HCT116 (cell line): ENCODE results near the gene CRYAB. TPM values are rescaled to one million over a fixed set of nuclear protein-coding genes. Genes with fewer than 3 reads are reported as not detected.

Source experiments
- ATAC-seq: fragments of 200-7000 bp; cut with Tn5 transposase; 2 replicates; pipeline ENCODE4 v1.9.1; 2020; ENCODE audit warnings: mild to moderate bottlenecking, moderate library complexity
- BruUV-seq: library from RNA; stranded (reverse); fragments of 400-500 nt; replicated peaks from 2 replicates; lab custom pipeline; 2021; lab: Mats Ljungman, UMichigan
- CTCF ChIA-PET: fragments of 300-600 bp; sonication (Branson Sonifier 250); formaldehyde crosslinking; loops from one replicate; lab custom pipeline; 2021; ENCODE audit warnings: antibody characterized with exemption; lab: Charles Lee
- POLR2A ChIA-PET: fragments of 300-600, 350-600 bp; sonication (Branson Sonifier 250); formaldehyde crosslinking; loops from one replicate; lab custom pipeline; 2021; ENCODE audit warnings: antibody characterized with exemption; lab: Charles Lee
- RAD21 ChIA-PET, 2 experiments: fragments of 300-600 bp; sonication (Branson Sonifier 250); formaldehyde crosslinking; loops; one replicate each; lab custom pipeline; 2023; ENCODE audit warnings: low total read pairs in 2 of 2; ENCODE audit not compliant: uncharacterized antibody in 2 of 2, unreplicated experiment in 2 of 2, low non-redundant PET in 1 of 2; lab: Charles Lee
- DNase-seq: peaks from one replicate; pipeline ENCODE4 v3.0.0-alpha.2; 2010; ENCODE audit warnings: low read depth, low spot score
- H2AFZ ChIP-seq: fragments of 200-600 bp; shearing (Covaris generic), sonication (generic); 2 replicates; pipeline ENCODE4 v1.6.1; 2017; ENCODE audit warnings: low read depth, mixed run types, mixed read lengths, antibody characterized with exemption, low read length; ENCODE audit not compliant: poor library complexity, severe bottlenecking
- H3K27ac ChIP-seq: 2 replicates; pipeline ENCODE4 v1.5.1; 2012; ENCODE audit warnings: low read depth, low read length
- H3K27me3 ChIP-seq: fragments of 200-600 bp; sonication (generic); 2 replicates; pipeline ENCODE4 v1.6.1; 2016; ENCODE audit warnings: mixed run types, low read length, mixed read lengths; ENCODE audit not compliant: insufficient read depth
- H3K36me3 ChIP-seq, 2 experiments: fragments of 200-500 bp in 1 of 2; fragments of 200-600 bp in 1 of 2; sonication (Bioruptor generic) in 1 of 2; sonication (generic) in 1 of 2; 2 replicates each; pipeline versions ENCODE4 v1.5.1 to v1.6.1; 2014 to 2016; ENCODE audit warnings: low read length in 2 of 2, inconsistent platforms in 1 of 2, mixed read lengths in 1 of 2, mixed run types in 1 of 2; ENCODE audit not compliant: insufficient read depth in 2 of 2, control insufficient read depth in 1 of 2
- H3K4me1 ChIP-seq, 2 experiments: fragments of 200-600 bp in 1 of 2; sonication (generic) in 1 of 2; 2 replicates each; pipeline versions ENCODE4 v1.5.1 to v1.6.1; 2012 to 2017; ENCODE audit warnings: low read length in 2 of 2, inconsistent platforms in 1 of 2, mild to moderate bottlenecking in 1 of 2, mixed read lengths in 1 of 2, mixed run types in 1 of 2, moderate library complexity in 1 of 2; ENCODE audit not compliant: insufficient read depth in 2 of 2, control insufficient read depth in 1 of 2
- H3K4me2 ChIP-seq: fragments of 200-600 bp; sonication (generic); 2 replicates; pipeline ENCODE4 v1.6.1; 2017; ENCODE audit warnings: mixed run types, low read length, mixed read lengths
- H3K4me3 ChIP-seq, 2 experiments: fragments of 200-600 bp in 1 of 2; sonication (generic) in 1 of 2; replicated peaks in 1 of 2; 2 replicates each; pipeline ENCODE4 v1.5.1; 2011 to 2016; ENCODE audit warnings: low read length in 2 of 2, control low read depth in 1 of 2, low read depth in 1 of 2, mild to moderate bottlenecking in 1 of 2, mixed read lengths in 1 of 2, mixed run types in 1 of 2
- H3K79me2 ChIP-seq: fragments of 200-600 bp; sonication (generic); 2 replicates; pipeline ENCODE4 v1.6.1; 2017; ENCODE audit warnings: mild to moderate bottlenecking, mixed run types, low read length, moderate library complexity, mixed read lengths; ENCODE audit not compliant: insufficient read depth
- H3K9ac ChIP-seq: fragments of 200-600 bp; sonication (generic); 2 replicates; pipeline ENCODE4 v1.6.1; 2016; ENCODE audit warnings: low read length, mixed read lengths
- H3K9me2 ChIP-seq: fragments of 200-600 bp; sonication (generic), shearing (Covaris generic); 2 replicates; pipeline ENCODE4 v1.6.1; 2017; ENCODE audit warnings: mixed run types, mild to moderate bottlenecking, moderate library complexity; ENCODE audit not compliant: insufficient read depth
- H3K9me3 ChIP-seq, 2 experiments: fragments of 200-500 bp in 1 of 2; fragments of 200-600 bp in 1 of 2; sonication (Bioruptor generic) in 1 of 2; sonication (generic) in 1 of 2; 2 replicates each; pipeline ENCODE4 v1.6.1; 2014 to 2017; ENCODE audit warnings: low read length in 2 of 2, mixed read lengths in 2 of 2, inconsistent platforms in 1 of 2, low read depth in 1 of 2, mild to moderate bottlenecking in 1 of 2, mixed run types in 1 of 2, moderate library complexity in 1 of 2; ENCODE audit not compliant: control insufficient read depth in 1 of 2, insufficient read depth in 1 of 2
- H4K20me1 ChIP-seq: fragments of 200-600 bp; sonication (generic), shearing (Covaris generic); 2 replicates; pipeline ENCODE4 v1.6.1; 2017; ENCODE audit warnings: mixed run types, mild to moderate bottlenecking, moderate library complexity; ENCODE audit not compliant: insufficient read depth
- CBX3 ChIP-seq: IDR thresholded peaks from 2 replicates; pipeline ENCODE4 v1.6.1; 2012; ENCODE audit warnings: low read depth
- CEBPB ChIP-seq: IDR thresholded peaks from 2 replicates; pipeline ENCODE4 v1.6.1; 2012; ENCODE audit warnings: low read depth
- CTCF ChIP-seq, 3 experiments: fragments of 200-600 bp in 1 of 3; sonication (generic) in 1 of 3; IDR thresholded peaks in 2 of 3; conservative IDR thresholded peaks in 1 of 3; 2 replicates each; pipeline ENCODE4 v1.5.1; 2012 to 2017; ENCODE audit warnings: low read depth in 2 of 3, low read length in 2 of 3, antibody characterized with exemption in 1 of 3, borderline replicate concordance in 1 of 3, control low read depth in 1 of 3, mild to moderate bottlenecking in 1 of 3, mixed read lengths in 1 of 3, mixed run types in 1 of 3, moderate library complexity in 1 of 3; ENCODE audit not compliant: insufficient read depth in 1 of 3
- EZH2 ChIP-seq: fragments of 200-600 bp; sonication (generic); IDR thresholded peaks from 2 replicates; pipeline ENCODE4 v1.6.1; 2017; ENCODE audit warnings: antibody characterized with exemption, mixed run types
- MAX ChIP-seq: IDR thresholded peaks from 2 replicates; pipeline ENCODE4 v1.6.1; 2012
- RAD21 ChIP-seq: IDR thresholded peaks from 2 replicates; pipeline ENCODE4 v1.6.1; 2012; ENCODE audit warnings: low read depth, mild to moderate bottlenecking
- SIN3A ChIP-seq: IDR thresholded peaks from 2 replicates; pipeline ENCODE4 v1.6.1; 2012; ENCODE audit warnings: low read depth
- SRF ChIP-seq: IDR thresholded peaks from 2 replicates; pipeline ENCODE4 v1.6.1; 2012; ENCODE audit warnings: low read depth
- TCF7L2 ChIP-seq: IDR thresholded peaks from 2 replicates; pipeline ENCODE4 v1.7.0; 2011; ENCODE audit warnings: borderline replicate concordance, inconsistent platforms; ENCODE audit not compliant: insufficient read depth, insufficient read length; ENCODE audit errors: extremely low read depth
- ZFX ChIP-seq: fragments of 450-650 bp; IDR thresholded peaks from 2 replicates; pipeline ENCODE4 v1.6.1; 2017
- ZNF274 ChIP-seq: fragments of 200-500 bp; sonication (Bioruptor generic); IDR thresholded peaks from 2 replicates; pipeline ENCODE4 v1.6.1; 2014; ENCODE audit warnings: mild to moderate bottlenecking, low read depth, low read length, inconsistent platforms
- intact Hi-C: fragments of 100-400 bp; cut with micrococcal nuclease; formaldehyde crosslinking; loops from 2 replicates; pipeline ENCODE4 v1.10.0; 2022
- total RNA-seq: library from RNA; stranded (reverse); gene quantifications from one replicate; pipeline ENCODE4 v1.2.1, GENCODE V29; 2021; ENCODE audit not compliant: unreplicated experiment

The CRYAB gene
- total RNA-seq, 1 experiment from 2014 or later, result not detected

- TF ChIP-seq CTCF (IDR thresholded peaks at IDR 0.05 in 2 of 3, conservative IDR thresholded peaks at IDR 0.05 in 1 of 3; ENCODE audit: borderline replicate concordance in 1 of 3, insufficient read depth in 1 of 3, low read depth in 2 of 3, low read length in 2 of 3), result no peak
Measured at GRCh38 chr11:111947143-111947542, 35.6 kb upstream of the CRYAB start (continued).

GRCh38 chr11:111946499-111946898 lies 34.9 kb upstream of the CRYAB start:
- Histone ChIP-seq H3K27ac (no peak overlapping the region), H3K4me1 (no peaks in the 10 kb centered on the region), H4K20me1 (no peaks in the 10 kb centered on the region), H2AFZ (no peak overlapping the region), H3K27me3 (no peaks in the 10 kb centered on the region), H3K4me3 (no peak overlapping the region), H3K9ac (no peak overlapping the region), H3K9me3 (no peaks in the 10 kb centered on the region; a peak in 1 of 4 replicates), H3K36me3 (no peaks in the 10 kb centered on the region), H3K9me2 (no peaks in the 10 kb centered on the region), H3K4me2 (no peak overlapping the region), H3K79me2 (no peaks in the 10 kb centered on the region)
- no peak for TF ChIP-seq EZH2
- TF ChIP-seq TCF7L2, result no peak
- TF ChIP-seq SIN3A, result no peak
- TF ChIP-seq MAX, result no peak
- TF ChIP-seq SRF, result no peak
- TF ChIP-seq ZNF274, result no peak
- no peak for TF ChIP-seq CEBPB
- no peak for TF ChIP-seq ZFX
- TF ChIP-seq RAD21, result no peak
- no peak for TF ChIP-seq CBX3
- ChIA-PET RAD21 (interaction anchor here in 1 of 2 experiments (0.7 kb wide), 1 partner anchor 15 kb away, joined by 3 read pairs; no protein-coding TSS in a partner anchor), CTCF (no interaction called here), POLR2A (no interaction called here)
- intact Hi-C loops, result no loop called here
- DNase-seq (no peak), ATAC-seq (no peak)
- no TSS peak for BruUV-seq
